ENCODE data around the gene TRAPPC4. TPM values are rescaled to one million over a fixed set of nuclear protein-coding genes. Genes with fewer than 3 reads are reported as not detected.
A peak's percentile ranks its signal among the peaks of the same experiment; 100 is the strongest.

TRAPPC4 gene
- total RNA-seq, 1 donor from 2014 or later: 73.1 TPM

GRCh38 chr11:119025099-119025473 lies 6.5 kb downstream of the TRAPPC4 start:
- Mint-ChIP-seq H3K27ac (peak overlapping the region; percentile 24), H3K4me3 (peak overlapping the region; percentile 35), H3K4me1 (ENCODE audit: unreplicated experiment) (peaks cover 22% of the 10 kb centered on the region), H3K27me3 (no peaks in the 10 kb centered on the region), H3K36me3 (peaks cover 19% of the 10 kb centered on the region), H3K9me3 (no peaks in the 10 kb centered on the region)
- no peak for TF ChIP-seq CTCF (conservative IDR thresholded peaks at IDR 0.05)
- DNase-seq (ENCODE audit: extremely low spot score, unreplicated experiment): no peak

DNA sequence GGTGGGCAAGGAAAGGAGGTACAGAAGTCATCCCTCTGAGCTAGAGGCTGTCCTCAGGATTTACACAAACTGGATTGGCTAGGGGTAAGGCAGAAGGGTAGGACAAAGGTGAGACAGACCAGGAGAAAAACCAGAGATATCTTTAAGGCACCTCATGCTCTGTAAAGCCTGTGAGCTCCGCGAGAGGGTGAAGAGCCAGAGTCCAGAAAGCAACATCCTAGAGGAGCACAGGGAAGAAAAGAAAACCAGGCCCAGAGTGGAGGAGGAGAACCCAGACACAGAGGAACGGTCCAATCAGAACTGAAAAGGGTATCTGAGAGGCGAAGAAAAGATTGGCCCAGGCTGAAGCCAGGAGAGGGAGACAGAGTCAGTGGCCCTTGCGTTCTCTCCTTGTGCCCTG lies 7.0 kb downstream of the TRAPPC4 start:
- DNase-seq (ENCODE audit: extremely low spot score, unreplicated experiment): no peak
- peak overlapping the region; percentile 35 for H3K4me3 Mint-ChIP-seq
- peaks cover 21% of the 10 kb centered on the region for H3K4me1 Mint-ChIP-seq (ENCODE audit: unreplicated experiment)
- no peak for TF ChIP-seq CTCF (conservative IDR thresholded peaks at IDR 0.05)
- H3K27me3 Mint-ChIP-seq: no peaks in the 10 kb centered on the region
- H3K27ac Mint-ChIP-seq: peak overlapping the region; percentile 24
- no peaks in the 10 kb centered on the region for H3K9me3 Mint-ChIP-seq
- peaks cover 17% of the 10 kb centered on the region for H3K36me3 Mint-ChIP-seq

GRCh38 chr11:119025978-119026766 lies 7.6 kb downstream of the TRAPPC4 start:
- no peak for TF ChIP-seq CTCF (conservative IDR thresholded peaks at IDR 0.05)
- Mint-ChIP-seq H3K4me1 (ENCODE audit: unreplicated experiment) (peaks cover 21% of the 10 kb centered on the region), H3K9me3 (no peaks in the 10 kb centered on the region), H3K4me3 (no peak overlapping the region), H3K27me3 (no peaks in the 10 kb centered on the region), H3K36me3 (peaks cover 17% of the 10 kb centered on the region), H3K27ac (no peak overlapping the region)
- DNase-seq (ENCODE audit: extremely low spot score, unreplicated experiment): no peak

DNA sequence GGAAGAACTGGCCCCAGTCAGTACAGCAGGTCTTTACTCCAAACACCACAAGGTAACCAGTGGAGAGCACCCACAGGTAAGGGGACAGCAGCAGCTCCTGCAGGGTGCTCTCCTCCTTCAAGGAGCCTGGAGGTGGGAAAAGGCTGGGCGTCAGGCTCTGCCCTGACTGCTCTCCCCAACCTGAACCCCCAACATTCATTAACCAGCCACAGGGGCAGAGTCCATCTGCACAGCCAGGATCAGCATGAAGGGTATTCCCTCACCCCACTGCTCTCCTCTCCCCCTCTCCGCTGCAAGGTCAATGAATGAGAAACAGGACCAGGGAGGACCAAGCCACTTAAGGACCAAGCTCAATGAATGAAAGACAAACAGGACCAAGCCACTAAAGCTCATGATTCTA lies 8.4 kb downstream of the TRAPPC4 start:
- Mint-ChIP-seq H3K4me1 (ENCODE audit: unreplicated experiment) (peaks cover 21% of the 10 kb centered on the region), H3K4me3 (peak overlapping the region; percentile 50), H3K27ac (peak overlapping the region; percentile 20), H3K36me3 (peaks cover 17% of the 10 kb centered on the region), H3K27me3 (no peaks in the 10 kb centered on the region), H3K9me3 (no peaks in the 10 kb centered on the region)
- no peak for TF ChIP-seq CTCF (conservative IDR thresholded peaks at IDR 0.05)
- no peak for DNase-seq (ENCODE audit: extremely low spot score, unreplicated experiment)

- H3K9me3 Mint-ChIP-seq: no peaks in the 10 kb centered on the region
- peaks cover 21% of the 10 kb centered on the region for H3K4me1 Mint-ChIP-seq (ENCODE audit: unreplicated experiment)
- H3K27me3 Mint-ChIP-seq: no peaks in the 10 kb centered on the region
- peak overlapping the region; percentile 20 for H3K27ac Mint-ChIP-seq
- H3K36me3 Mint-ChIP-seq: peaks cover 17% of the 10 kb centered on the region
- no peak for TF ChIP-seq CTCF (conservative IDR thresholded peaks at IDR 0.05)
- H3K4me3 Mint-ChIP-seq: peak overlapping the region; percentile 93
- no peak for DNase-seq (ENCODE audit: extremely low spot score, unreplicated experiment)
Observed at GRCh38 chr11:119027561-119028345, 9.2 kb downstream of the TRAPPC4 start.
